ENCODE results near the gene REM1.

GRCh38 chr20:31485450-31486339, 10.6 kb downstream of the REM1 start:
- TF ChIP-seq SNAI2 (CRISPR knock-in tag; IDR thresholded peaks at IDR 0.05), result no peak
- TF ChIP-seq ZC3H10 (CRISPR knock-in tag; IDR thresholded peaks at IDR 0.05), result no peak
